LNCAP (cell line): ENCODE results near the gene LRIT1.

Source experiments
- TF ChIP-seq, protein P1 (sequence below): fragments of 450-650 bp; IDR thresholded peaks from 2 replicates; pipeline ENCODE4 v1.5.1; 2017; ENCODE audit warnings: mild to moderate bottlenecking

The LRIT1 gene

DNA sequence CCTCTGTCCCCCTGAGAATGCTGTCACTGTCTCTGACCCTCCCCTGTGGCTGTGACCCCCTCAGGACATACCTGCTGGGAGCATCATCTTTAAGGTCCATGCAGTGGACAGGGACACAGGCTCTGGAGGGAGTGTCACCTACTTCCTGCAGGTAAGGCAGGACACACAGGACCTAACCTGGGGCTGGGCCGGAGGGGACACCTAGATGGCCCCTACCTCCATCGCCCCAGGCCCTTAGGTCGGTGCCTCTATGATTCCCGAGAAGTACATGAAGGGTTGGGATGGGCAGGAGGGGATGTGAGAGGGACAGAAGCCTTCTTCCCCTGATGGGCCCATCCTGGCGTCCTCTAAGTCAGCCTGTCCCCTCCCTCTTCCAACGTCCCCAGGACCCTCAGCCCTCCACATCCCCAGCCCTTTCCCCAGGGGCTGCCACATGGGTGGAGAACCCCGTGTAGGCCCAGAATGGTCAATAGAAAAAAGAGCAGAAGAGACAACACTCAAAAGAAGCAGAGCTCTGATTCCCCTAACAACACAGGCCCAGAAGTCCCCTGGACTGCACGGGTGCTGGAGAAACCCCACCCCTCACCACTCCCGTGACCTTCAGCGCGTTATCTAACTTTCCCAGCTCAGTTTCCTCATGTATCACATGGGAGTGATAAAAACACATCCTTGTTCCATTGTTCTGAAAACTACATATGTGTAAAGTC, 40.7 kb downstream of the LRIT1 start:
- TF ChIP-seq, protein P1, sequence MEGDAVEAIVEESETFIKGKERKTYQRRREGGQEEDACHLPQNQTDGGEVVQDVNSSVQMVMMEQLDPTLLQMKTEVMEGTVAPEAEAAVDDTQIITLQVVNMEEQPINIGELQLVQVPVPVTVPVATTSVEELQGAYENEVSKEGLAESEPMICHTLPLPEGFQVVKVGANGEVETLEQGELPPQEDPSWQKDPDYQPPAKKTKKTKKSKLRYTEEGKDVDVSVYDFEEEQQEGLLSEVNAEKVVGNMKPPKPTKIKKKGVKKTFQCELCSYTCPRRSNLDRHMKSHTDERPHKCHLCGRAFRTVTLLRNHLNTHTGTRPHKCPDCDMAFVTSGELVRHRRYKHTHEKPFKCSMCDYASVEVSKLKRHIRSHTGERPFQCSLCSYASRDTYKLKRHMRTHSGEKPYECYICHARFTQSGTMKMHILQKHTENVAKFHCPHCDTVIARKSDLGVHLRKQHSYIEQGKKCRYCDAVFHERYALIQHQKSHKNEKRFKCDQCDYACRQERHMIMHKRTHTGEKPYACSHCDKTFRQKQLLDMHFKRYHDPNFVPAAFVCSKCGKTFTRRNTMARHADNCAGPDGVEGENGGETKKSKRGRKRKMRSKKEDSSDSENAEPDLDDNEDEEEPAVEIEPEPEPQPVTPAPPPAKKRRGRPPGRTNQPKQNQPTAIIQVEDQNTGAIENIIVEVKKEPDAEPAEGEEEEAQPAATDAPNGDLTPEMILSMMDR, result no peak

DNA sequence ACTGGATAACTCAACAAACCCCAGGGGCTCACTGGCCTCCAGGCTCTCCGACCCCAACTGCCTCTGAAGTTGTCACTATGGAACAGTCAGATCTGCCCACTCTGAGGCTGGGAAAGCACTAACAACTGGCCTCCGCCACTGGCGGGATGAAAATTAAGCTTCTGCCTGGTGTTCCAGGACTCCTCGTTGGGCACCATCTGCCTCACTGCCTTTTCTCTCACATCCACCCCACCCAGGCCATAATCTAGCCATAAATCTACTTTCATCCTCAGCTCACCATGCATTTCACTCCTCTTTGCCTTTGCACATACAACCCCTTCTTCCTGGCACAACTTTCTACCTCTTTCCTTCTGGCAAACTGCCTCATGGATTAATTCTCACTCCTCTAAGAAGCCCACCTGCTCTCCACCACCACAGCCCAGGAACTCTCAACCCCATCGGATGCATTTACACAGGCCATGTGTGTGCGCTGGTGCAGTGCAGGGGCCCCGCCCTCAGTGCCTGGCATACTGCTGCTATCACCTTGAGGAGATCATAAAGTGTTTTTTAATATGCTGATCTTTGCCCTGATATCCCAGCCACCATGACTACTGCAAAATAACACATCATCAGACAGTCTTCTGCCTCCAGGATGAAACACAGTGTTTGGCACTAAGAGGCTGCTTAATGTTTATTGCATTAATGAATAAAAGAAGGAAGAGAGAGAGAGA, 43.0 kb downstream of the LRIT1 start:
- TF ChIP-seq, protein P1, result no peak

DNA sequence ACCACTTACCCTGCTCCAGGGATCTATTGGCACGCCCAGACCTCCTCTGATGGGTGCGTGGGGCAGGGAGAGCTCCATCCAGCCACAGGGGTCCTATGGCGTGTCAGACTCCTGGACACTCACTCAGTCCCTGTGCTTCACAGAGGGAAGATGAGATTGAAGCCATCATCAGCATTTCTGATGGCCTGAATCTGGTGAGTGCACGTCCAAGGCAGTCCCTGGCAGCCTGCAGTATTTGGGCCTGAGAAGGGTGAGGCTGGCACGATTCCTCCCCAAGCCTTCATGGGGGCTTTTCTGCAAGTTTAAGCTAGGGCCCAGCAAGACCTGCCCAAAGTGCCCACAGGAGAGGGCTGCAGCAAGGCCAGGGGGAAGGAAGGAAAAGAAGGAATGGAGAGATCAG, 43.7 kb downstream of the LRIT1 start:
- TF ChIP-seq, protein P1, result no peak

DNA sequence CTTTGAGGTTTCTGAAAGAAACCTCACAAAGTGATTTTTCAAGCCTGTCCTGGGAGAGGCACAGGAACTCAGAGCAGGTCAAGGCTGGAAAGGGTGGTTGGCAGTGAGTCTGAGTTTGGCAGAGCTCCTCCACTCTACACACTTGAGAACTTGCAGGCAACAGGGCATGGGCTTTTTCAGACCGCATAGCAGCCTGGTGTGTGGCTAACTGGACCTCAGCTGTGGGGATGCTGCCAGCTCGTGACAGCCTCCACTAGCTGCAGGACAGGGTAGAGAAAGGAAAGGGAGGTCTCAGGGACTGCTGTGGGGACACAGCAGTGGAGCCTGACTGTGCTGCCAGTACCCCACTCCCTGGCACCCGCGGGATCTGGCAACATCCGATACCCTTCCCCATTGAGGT, 44.4 kb downstream of the LRIT1 start:
- TF ChIP-seq, protein P1, result no peak

DNA sequence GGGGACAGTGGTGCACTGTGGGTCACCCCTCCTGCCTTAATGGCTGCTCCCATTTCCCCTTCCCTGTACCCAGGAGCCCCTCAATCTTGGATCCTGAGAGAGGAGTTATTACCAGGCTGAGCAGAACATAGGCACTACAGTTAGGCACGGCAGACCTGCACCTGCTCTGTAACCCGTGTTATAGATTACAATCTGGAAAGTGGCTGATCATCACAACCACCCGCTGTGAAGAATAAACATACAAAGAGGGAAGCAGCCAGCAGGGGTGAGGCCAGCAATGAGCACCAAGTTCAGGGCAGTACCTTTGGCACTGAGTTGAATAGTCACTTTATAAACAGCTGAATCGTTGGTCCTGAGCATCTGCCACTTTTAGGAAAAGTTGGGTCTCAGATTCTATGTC, 45.3 kb downstream of the LRIT1 start:
- TF ChIP-seq, protein P1, result no peak

DNA sequence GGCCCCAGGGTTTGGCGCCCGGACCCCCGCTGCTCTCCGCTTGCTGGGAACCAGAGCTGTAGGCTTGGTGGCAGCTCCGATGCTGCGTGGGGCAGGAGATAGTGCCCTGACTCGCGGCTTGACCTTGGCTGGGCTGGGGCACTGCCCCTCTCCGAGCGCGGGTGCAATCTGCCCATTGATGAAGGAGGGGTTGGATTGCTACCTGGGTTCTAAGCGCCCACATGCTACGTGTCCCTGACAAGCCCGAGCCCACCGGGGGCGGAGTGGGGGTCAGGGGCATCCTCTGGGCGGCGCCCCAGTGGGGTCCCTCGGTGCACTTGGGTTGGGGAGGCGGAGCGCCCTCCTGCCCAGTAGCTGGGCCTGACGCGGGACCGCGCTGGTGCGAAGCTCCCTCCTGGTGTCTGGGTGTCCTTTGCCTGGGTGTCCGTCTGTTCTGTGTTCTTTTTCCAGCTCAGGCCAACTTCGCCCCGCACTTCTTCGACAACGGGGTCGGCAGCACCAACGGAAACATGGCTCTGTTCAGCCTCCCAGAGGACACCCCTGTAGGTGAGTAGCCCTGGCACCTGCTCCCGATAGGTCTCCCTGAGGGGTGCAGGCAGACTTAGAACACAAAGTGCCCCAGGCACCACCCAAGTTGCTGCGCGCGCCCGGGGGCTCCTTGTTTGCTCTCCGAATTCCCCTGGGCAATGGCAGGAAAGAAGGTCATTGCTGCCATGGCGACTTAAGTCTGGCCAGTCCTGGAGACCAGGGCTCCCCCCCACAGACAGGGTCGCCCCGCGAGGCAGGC, 46.1 kb downstream of the LRIT1 start:
- TF ChIP-seq, protein P1, result no peak

DNA sequence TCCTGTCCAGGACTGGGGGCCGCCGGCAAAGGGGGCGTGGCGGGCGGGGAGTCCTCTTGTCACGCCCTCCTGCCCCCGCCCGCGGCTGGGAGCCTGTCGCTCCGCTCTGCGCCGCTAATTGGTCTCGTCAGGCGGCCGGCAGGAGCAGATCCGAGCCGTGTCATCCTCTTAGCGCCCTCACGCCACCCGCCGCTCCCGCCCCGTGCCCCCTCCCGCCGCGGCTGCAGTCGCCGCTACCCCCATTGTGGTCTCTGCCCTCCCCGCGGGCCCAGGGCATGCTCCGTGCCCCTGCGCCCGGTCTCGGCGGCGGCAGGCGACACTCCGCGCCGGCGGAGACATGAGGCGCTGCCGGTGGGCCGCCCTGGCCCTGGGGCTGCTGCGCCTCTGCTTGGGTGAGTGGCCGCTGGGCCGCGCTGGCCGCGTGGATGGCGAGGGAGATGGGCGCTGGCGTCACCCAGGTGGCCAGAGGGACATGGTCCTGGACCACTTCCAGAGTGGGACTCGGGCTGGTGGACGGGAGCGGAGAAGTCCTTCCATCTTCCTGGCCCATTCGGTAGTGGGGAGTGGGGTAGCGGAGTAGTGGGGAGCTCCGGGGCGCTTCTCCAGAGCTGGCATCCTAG, 46.8 kb downstream of the LRIT1 start, which contains the start of gene CDHR1:
CDHR1 (plus strand) TSS at position 114 of the 620 bp plus-strand sequence; CDS start at position 338, 224 bp downstream.
- TF ChIP-seq, protein P1, result no peak
